BE2C (cell line): ENCODE measurements around the gene IL5RA.
A peak's percentile ranks its signal among the peaks of the same experiment; 100 is the strongest.

Source experiments
- DNase-seq: peaks from one replicate; pipeline ENCODE4 v3.0.0-alpha.2; 2020
- H3K27me3 ChIP-seq: fragments of 250-450 bp; sonication (Bioruptor Pico); 2 replicates; pipeline ENCODE4 v1.5.1; 2020; ENCODE audit warnings: mild to moderate bottlenecking
- H3K36me3 ChIP-seq: fragments of 250-450 bp; sonication (Bioruptor Pico); 2 replicates; pipeline ENCODE4 v1.5.1; 2020; ENCODE audit warnings: mild to moderate bottlenecking
- H3K4me1 ChIP-seq: fragments of 250-450 bp; sonication (Bioruptor Pico); 2 replicates; pipeline ENCODE4 v1.5.1; 2020
- H3K4me3 ChIP-seq: 2 replicates; pipeline ENCODE4 v1.5.1; 2011; ENCODE audit warnings: low read depth, low read length
- H3K9me3 ChIP-seq: fragments of 250-450 bp; sonication (Bioruptor Pico); 2 replicates; pipeline ENCODE4 v1.5.1; 2020
- CTCF ChIP-seq: IDR thresholded peaks from 2 replicates; pipeline ENCODE4 v1.5.1; 2012; ENCODE audit warnings: mild to moderate bottlenecking, low read depth, low read length

Gene IL5RA

GRCh38 chr3:3110749-3111361 lies 681 bp upstream of the IL5RA start:
- Histone ChIP-seq H3K9me3 (no peaks in the 10 kb centered on the region), H3K27me3 (no peaks in the 10 kb centered on the region), H3K4me3 (no peak overlapping the region), H3K4me1 (no peaks in the 10 kb centered on the region), H3K36me3 (no peaks in the 10 kb centered on the region)
- DNase-seq: no peak
- no peak for TF ChIP-seq CTCF

- no peaks in the 10 kb centered on the region for H3K4me1 ChIP-seq
- peak overlapping the region; percentile 46 for H3K4me3 ChIP-seq
- no peaks in the 10 kb centered on the region for H3K27me3 ChIP-seq
- DNase-seq: no peak
- no peak for TF ChIP-seq CTCF
- no peaks in the 10 kb centered on the region for H3K9me3 ChIP-seq
- H3K36me3 ChIP-seq: no peaks in the 10 kb centered on the region
Observed at GRCh38 chr3:3109407-3110298, 521 bp downstream of the IL5RA start.

- no peak overlapping the region for H3K4me3 ChIP-seq
- no peaks in the 10 kb centered on the region for H3K36me3 ChIP-seq
- DNase-seq: no peak
- no peak for TF ChIP-seq CTCF
- no peaks in the 10 kb centered on the region for H3K9me3 ChIP-seq
- no peaks in the 10 kb centered on the region for H3K27me3 ChIP-seq
- no peaks in the 10 kb centered on the region for H3K4me1 ChIP-seq
Observed at GRCh38 chr3:3107858-3108257, 2.3 kb downstream of the IL5RA start.

- H3K9me3 ChIP-seq: no peaks in the 10 kb centered on the region
- TF ChIP-seq CTCF: no peak
- no peaks in the 10 kb centered on the region for H3K27me3 ChIP-seq
Observed at GRCh38 chr3:3107181-3107580, 3.0 kb downstream of the IL5RA start.

GRCh38 chr3:3105815-3106214 lies 4.4 kb downstream of the IL5RA start:
- Histone ChIP-seq H3K9me3 (no peaks in the 10 kb centered on the region), H3K4me3 (no peak overlapping the region), H3K36me3 (no peaks in the 10 kb centered on the region), H3K4me1 (no peaks in the 10 kb centered on the region), H3K27me3 (no peaks in the 10 kb centered on the region)
- no peak for TF ChIP-seq CTCF
- DNase-seq: no peak

More at GRCh38 chr3:3107181-3107580, 3.0 kb downstream of the IL5RA start:
- Histone ChIP-seq H3K36me3 (no peaks in the 10 kb centered on the region), H3K4me3 (no peak overlapping the region), H3K4me1 (no peaks in the 10 kb centered on the region)
- DNase-seq: no peak

- H3K4me3 ChIP-seq: no peak overlapping the region
- TF ChIP-seq CTCF: no peak
- H3K27me3 ChIP-seq: no peaks in the 10 kb centered on the region
- no peaks in the 10 kb centered on the region for H3K4me1 ChIP-seq
- no peak for DNase-seq
- H3K36me3 ChIP-seq: no peaks in the 10 kb centered on the region
- no peaks in the 10 kb centered on the region for H3K9me3 ChIP-seq
Observed at GRCh38 chr3:3105246-3105645, 4.9 kb downstream of the IL5RA start.
